ENCODE results near the gene DNAJB2.

DNA sequence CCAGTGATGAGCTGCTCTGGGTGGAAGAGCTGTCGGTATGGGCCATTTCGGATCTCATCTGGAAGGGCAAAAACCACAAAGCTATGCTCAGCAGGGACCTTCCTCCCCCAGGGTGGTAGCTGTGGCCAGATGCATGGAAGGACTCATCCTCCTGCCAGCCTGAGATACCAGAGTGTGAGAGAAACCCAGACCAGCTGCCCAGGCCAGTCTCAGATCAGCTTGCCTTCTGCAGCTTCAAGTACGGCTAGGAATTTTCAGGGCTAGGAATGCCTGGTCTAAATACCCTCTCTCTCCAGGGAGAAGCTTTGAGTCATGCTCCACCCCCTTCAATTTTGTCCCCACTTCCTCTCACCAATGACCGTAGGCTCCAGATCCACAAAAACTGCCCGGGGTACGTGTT is 27.5 kb upstream of the DNAJB2 start:
- no peak for TF ChIP-seq ZFX (IDR thresholded peaks at IDR 0.05)
- TF ChIP-seq, protein P1, sequence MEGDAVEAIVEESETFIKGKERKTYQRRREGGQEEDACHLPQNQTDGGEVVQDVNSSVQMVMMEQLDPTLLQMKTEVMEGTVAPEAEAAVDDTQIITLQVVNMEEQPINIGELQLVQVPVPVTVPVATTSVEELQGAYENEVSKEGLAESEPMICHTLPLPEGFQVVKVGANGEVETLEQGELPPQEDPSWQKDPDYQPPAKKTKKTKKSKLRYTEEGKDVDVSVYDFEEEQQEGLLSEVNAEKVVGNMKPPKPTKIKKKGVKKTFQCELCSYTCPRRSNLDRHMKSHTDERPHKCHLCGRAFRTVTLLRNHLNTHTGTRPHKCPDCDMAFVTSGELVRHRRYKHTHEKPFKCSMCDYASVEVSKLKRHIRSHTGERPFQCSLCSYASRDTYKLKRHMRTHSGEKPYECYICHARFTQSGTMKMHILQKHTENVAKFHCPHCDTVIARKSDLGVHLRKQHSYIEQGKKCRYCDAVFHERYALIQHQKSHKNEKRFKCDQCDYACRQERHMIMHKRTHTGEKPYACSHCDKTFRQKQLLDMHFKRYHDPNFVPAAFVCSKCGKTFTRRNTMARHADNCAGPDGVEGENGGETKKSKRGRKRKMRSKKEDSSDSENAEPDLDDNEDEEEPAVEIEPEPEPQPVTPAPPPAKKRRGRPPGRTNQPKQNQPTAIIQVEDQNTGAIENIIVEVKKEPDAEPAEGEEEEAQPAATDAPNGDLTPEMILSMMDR (conservative IDR thresholded peaks at IDR 0.05), result no peak

Measured in C4-2B (cell line).